PC-9 (cell line): Measurements from ENCODE around the gene INPP5A.

Experiments used
- EZH2 ChIP-seq: fragments of 200-600 bp; sonication (generic); IDR thresholded peaks from 2 replicates; pipeline ENCODE4 v1.8.0; 2017; ENCODE audit warnings: antibody characterized with exemption, low read depth
- TF ChIP-seq, protein P1 (sequence below): fragments of 200-600 bp; sonication (generic); conservative IDR thresholded peaks from 2 replicates; pipeline ENCODE4 v1.6.1; 2017; ENCODE audit warnings: mixed run types, antibody characterized with exemption, mild to moderate bottlenecking, moderate library complexity

DNA sequence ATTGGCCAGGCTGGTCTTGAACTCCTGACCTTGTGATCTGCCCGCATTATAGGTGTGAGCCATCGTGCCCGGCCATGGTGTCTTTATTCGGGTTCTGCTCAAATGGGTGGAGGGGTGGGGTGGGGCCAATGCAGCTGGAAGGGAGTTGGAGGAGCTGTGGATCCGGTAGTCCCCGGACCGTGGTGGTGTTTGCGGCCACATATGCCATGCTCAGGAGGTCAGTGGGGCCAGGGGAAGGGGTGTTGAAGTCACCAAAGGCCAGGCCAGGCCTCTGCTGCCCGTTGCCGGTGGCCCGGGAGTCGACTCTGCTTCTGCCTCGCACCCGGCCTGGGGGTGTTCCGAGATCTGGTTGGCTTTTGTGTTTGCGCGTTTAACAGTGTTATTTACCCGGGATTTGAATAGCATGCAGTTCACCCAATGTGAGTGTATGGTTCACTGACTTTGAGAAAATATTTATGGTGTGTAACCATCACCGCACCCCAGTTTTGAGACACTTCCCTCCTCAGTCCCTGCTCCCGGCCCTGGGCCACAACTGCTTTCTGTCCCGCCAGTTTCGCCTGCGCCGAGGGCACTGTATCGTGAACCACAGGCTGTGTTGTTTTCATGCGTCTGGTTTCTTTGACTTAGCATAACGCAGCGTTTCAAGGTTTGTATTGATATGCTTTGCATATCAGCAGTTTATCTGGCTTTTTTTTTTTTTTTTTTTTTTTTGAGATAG lies 10.7 kb downstream of the INPP5A start:
- TF ChIP-seq, protein P1, sequence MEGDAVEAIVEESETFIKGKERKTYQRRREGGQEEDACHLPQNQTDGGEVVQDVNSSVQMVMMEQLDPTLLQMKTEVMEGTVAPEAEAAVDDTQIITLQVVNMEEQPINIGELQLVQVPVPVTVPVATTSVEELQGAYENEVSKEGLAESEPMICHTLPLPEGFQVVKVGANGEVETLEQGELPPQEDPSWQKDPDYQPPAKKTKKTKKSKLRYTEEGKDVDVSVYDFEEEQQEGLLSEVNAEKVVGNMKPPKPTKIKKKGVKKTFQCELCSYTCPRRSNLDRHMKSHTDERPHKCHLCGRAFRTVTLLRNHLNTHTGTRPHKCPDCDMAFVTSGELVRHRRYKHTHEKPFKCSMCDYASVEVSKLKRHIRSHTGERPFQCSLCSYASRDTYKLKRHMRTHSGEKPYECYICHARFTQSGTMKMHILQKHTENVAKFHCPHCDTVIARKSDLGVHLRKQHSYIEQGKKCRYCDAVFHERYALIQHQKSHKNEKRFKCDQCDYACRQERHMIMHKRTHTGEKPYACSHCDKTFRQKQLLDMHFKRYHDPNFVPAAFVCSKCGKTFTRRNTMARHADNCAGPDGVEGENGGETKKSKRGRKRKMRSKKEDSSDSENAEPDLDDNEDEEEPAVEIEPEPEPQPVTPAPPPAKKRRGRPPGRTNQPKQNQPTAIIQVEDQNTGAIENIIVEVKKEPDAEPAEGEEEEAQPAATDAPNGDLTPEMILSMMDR: no peak
- TF ChIP-seq EZH2: no peak
